HG03565 (cell line): ENCODE data around the gene KLF11.

ENCODE experiments used
- ATAC-seq: cut with Tn5 transposase; IDR thresholded peaks from one replicate; pipeline ENCODE4 v1.9.1; 2021; ENCODE audit warnings: mild to moderate bottlenecking, moderate library complexity; ENCODE audit not compliant: unreplicated experiment

KLF11 gene

DNA sequence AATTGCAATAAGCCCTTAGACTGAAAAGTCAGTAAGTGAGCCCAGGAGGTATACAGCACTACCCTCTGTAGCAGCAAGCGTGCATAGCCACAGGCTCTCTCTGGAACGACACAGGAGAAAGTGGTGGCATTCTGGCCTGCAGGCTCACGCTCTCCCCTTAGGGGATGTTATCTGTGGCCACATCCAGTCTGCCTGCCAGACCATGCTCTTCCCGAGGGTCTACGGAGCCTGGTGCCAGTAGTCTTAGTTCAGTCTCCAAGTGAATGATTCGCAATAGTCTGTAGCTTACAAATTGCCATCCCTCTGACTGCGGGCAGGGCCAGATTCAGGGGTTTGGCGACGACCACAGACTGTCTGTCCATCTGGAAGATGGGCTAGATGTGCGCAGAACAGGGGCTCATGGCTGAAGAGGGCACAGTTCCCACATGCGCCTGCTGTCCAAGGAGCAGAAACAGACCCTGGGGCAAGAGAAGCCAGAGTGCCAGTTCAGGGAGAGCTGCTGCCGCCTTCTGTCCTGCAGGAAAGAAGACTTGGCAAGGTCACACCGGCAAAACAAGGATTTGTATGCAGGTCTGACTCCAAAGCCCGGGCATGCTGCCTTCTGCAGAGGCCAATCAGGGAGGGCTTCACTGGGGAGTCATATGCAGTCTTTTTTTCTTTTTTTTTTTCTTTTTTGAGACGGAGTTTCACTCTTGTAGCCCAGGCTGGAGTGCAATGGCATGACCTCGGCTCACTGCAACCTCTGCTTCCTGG is 3.5 kb upstream of the KLF11 start:
- ATAC-seq = no peak

DNA sequence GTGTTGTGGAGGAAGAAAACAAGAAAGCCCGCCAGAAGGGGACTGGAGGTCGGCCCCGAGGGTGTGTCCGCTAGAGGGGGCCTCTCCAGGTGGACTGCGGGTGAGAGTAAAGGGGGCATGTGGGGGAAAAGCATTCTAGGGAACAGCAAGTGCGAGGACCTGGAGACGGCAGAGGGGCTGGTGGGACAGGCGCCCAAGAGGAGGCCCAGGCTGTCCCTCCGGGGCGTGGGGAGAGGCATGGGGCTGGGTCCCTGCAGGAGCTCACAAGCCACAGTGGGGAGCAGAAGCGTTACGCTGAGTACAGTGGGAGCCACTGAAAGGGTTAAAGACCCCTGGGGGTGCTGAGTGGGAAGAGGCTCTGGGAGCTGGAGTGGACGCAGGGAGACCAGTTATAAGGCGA is 1.6 kb upstream of the KLF11 start:
- no peak for ATAC-seq

- no peak for ATAC-seq
These were observed 819 bp upstream of the KLF11 start for GRCh38 chr2:10042301-10043161.

GRCh38 chr2:10043906-10044601 is 704 bp downstream of the KLF11 start:
- peak; percentile 46 for ATAC-seq

- no peak for ATAC-seq
These were observed 2.4 kb downstream of the KLF11 start for GRCh38 chr2:10045561-10046355.

DNA sequence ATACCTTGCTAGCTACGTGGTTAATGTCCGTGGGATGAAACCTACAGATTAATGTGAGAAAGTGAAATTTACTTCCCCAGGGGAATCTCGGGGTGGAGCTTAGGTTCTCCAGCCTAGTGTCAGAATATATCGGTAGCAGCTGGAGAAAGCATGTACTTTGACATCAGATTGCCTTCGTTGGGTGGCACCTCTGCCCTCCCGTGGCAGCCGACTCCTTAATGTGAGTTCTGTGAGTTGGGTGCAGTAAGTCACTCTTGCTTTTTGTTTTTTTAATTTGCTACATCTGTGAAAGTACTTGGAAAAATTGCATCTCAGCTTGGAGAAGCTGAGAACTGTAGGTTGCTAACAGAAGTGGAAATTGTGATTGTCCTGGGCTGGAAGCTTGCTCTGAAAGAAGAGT is 3.6 kb downstream of the KLF11 start:
- ATAC-seq = no peak

DNA sequence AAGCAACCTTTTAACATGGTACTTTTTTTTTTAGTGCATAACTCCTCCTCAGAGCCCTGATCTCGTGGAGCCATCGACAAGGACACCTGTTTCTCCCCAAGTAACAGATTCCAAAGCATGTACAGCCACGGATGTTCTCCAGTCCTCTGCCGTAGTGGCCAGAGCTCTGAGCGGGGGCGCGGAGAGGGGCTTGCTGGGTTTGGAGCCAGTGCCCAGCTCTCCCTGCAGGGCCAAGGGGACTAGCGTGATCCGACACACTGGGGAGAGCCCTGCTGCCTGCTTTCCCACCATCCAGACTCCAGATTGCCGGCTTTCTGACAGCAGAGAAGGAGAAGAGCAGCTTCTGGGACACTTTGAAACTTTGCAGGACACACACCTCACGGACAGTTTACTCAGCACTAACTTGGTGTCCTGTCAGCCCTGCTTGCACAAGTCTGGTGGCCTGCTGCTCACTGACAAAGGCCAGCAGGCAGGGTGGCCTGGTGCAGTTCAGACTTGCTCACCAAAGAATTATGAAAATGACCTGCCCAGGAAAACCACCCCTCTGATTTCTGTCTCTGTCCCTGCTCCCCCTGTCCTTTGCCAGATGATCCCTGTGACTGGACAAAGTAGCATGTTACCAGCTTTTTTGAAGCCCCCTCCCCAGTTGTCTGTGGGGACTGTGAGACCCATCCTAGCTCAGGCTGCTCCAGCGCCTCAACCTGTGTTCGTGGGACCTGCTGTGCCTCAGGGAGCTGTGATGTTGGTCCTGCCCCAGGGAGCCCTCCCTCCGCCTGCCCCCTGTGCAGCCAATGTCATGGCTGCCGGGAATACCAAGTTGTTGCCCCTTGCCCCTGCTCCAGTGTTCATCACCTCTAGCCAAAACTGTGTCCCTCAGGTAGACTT is 4.5 kb downstream of the KLF11 start:
- no peak for ATAC-seq

- no peak for ATAC-seq
These were observed 5.3 kb downstream of the KLF11 start for GRCh38 chr2:10048501-10049171.

- no peak for ATAC-seq
These were observed 8.9 kb downstream of the KLF11 start for GRCh38 chr2:10052216-10052615.

DNA sequence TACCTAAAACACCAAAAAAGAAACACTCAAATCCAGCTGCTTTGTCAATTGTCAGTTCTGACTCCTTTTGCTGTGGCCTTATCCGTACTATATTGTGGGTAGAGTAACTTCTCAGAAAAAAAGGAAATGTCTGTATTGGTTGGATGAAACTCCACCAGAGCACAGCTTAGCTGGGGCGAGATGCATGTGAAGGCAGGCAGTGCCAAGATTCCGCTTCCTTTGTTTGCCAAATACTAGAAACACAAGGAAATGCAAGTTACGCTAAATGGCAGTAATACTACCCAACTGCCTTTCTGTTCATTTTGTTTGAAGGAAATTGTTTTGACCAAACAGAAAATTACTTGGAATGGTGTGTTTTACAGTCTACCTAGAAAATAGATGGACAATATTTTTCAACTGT is 10.0 kb downstream of the KLF11 start:
- no peak for ATAC-seq

- no peak for ATAC-seq
These were observed 11.1 kb downstream of the KLF11 start for GRCh38 chr2:10054424-10054823.

GRCh38 chr2:10054976-10055375 is 11.6 kb downstream of the KLF11 start:
- no peak for ATAC-seq

DNA sequence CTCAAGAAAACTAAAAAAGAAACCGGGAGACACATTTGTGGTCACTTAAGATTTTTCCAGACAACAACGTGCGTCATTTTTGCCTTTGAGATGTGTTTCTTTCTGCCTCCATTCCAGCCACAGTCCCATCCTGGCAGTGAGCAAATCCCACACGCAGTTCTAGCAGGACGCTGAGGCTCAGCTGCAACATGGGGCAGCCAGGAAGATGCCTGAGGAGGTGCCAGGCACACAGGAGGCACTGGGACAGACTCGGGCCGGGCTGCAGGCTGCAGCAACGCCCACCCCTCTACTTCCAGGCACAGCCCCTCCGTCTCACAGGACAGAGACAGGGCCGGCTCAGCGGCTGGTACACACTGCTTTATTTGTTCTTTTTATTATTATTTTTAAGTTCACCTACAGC is 13.1 kb downstream of the KLF11 start:
- ATAC-seq = no peak

DNA sequence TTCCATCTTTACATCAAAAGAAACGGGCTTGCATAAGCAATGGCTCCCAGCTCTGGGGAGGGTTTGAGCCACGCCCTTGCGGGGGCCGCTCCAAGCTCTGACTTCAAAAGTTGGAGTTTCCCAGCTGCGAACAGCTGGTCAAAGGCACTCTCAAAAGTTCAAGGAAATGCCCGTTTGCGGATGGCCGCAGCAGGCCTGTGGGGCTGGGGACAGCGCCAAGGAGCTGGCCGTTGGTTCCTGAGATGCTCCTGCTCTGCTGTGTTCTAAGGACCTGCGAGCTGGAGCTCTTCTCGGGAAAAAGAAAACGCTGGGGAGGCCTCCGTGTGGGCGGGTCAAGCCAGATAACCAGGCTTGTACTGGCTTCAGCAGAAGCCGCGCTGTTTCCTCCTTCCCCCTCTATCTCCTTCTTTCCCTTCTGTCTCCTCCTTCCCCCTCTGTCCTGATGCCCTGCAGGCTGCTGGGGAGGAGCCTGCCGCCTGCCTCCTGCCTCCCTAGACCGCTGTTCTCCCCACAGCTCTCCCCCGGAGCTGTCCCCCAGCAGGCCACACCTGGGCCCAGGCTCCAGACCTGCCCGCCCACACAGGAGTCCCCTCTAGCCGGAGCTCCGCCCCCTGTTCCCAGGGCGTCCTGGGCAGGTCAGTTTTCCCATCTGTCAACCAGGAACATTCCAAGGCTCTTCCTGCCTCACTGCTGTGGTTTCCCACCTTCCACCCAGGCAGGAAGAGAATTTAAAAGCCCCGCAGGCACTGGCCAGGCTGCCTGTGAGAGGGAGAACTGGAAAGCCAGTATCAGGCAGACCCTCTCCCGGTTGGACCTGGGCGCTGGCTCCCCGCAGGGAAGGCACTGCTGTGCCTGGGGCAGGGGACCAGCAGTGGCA is 14.1 kb downstream of the KLF11 start:
- no peak for ATAC-seq

DNA sequence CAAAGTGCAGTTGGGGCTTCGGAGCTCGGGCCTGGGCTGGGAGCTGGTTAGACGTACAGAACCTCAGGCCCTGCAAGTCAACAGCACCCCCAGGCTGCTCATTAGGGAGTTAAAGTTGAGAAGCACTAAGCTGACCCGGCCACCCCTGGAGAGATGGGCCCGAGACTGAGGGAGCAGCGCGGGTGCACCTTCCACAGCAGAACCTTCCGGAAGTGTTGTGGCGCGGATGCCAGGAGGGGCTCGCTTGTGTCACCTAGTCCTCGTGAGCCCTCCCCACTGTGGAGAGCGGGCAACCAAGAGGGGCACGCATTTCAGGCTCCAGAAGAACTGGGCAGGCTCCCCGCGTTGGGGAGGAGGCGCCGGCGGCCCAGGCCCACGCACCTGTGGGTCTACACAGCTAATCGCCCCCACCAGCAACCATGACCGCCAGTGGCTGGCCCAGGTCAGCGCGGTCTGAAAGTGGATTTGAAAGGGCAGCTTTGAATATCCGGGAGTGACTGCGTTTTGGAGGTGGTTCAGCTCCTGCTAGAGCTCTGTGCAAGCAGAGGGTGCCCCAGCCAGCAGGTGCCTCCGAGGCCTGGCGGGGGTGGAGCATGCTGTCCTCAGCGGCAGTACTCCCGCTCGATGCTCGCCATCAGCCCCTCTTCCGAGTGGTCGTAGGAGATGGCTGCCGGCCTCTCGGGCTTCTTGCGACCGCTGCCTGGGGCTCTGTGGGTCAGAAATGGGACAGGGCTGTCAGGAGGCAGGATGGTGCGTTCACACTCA is 15.1 kb downstream of the KLF11 start:
- ATAC-seq = no peak

DNA sequence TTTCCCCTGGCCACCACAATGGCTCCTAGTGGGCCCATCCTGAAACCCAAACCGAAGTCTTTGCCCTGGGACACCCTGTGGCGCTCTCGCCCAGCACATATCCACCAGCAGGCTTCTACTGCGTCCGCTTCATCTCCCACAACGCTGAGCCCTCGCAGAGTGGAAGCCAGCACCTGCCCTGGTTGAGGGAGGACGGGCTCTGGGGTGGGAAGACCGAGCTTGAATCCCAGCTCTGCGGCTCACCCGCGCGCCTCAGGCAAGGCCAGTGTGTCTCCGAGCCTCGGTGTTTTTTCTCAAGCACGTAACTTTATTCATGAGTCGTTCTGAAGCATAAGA is 15.6 kb downstream of the KLF11 start:
- no peak for ATAC-seq

GRCh38 chr2:10059552-10060335 is 16.4 kb downstream of the KLF11 start:
- no peak for ATAC-seq
